H9 (cell line): ENCODE data around the gene MRPL14. TPM values are rescaled to one million over a fixed set of nuclear protein-coding genes. Genes with fewer than 3 reads are reported as not detected.

ENCODE experiments used
- DNase-seq: peaks from one replicate; pipeline ENCODE4 v3.0.0-alpha.2; 2017
- H2AFZ ChIP-seq: one replicate; pipeline ENCODE4 v1.6.1; 2013; ENCODE audit warnings: mild to moderate bottlenecking, low read length, control low read depth, moderate library complexity
- H2AK5ac ChIP-seq: 2 replicates; pipeline ENCODE4 v1.6.1; 2013; ENCODE audit warnings: low read length, control low read depth, mixed read lengths; ENCODE audit not compliant: insufficient read length
- H2BK120ac ChIP-seq: one replicate; pipeline ENCODE4 v1.6.1; 2013; ENCODE audit warnings: low read depth, mild to moderate bottlenecking, low read length, control low read depth, inconsistent platforms; ENCODE audit not compliant: poor library complexity, severe bottlenecking
- H2BK12ac ChIP-seq: 2 replicates; pipeline ENCODE4 v1.6.1; 2013; ENCODE audit warnings: low read length, control low read depth, mixed read lengths, low read depth; ENCODE audit not compliant: insufficient read length
- H2BK15ac ChIP-seq: 2 replicates; pipeline ENCODE4 v1.6.1; 2013; ENCODE audit warnings: low read depth, low read length, control low read depth
- H2BK20ac ChIP-seq: one replicate; pipeline ENCODE4 v1.6.1; 2013; ENCODE audit warnings: low read depth, mild to moderate bottlenecking, low read length, control low read depth, inconsistent platforms; ENCODE audit not compliant: poor library complexity, severe bottlenecking
- H2BK5ac ChIP-seq: 2 replicates; pipeline ENCODE4 v1.6.1; 2013; ENCODE audit warnings: low read length, control low read depth, mixed read lengths; ENCODE audit not compliant: insufficient read length
- H3K14ac ChIP-seq: 2 replicates; pipeline ENCODE4 v1.6.1; 2013; ENCODE audit warnings: low read length, control low read depth; ENCODE audit not compliant: insufficient read depth
- H3K18ac ChIP-seq: 2 replicates; pipeline ENCODE4 v1.6.1; 2013; ENCODE audit warnings: low read depth, mild to moderate bottlenecking, mixed read lengths, low read length, control low read depth; ENCODE audit not compliant: insufficient read length
- H3K23ac ChIP-seq: 2 replicates; pipeline ENCODE4 v1.6.1; 2013; ENCODE audit warnings: low read length, control low read depth, mixed read lengths, low read depth; ENCODE audit not compliant: insufficient read length
- H3K23me2 ChIP-seq: 2 replicates; pipeline ENCODE4 v1.6.1; 2013; ENCODE audit warnings: low read depth, mild to moderate bottlenecking, mixed read lengths, low read length, control low read depth; ENCODE audit not compliant: insufficient read length, poor library complexity, severe bottlenecking
- H3K27ac ChIP-seq: 2 replicates; pipeline ENCODE4 v1.5.1; 2013; ENCODE audit warnings: low read length, control low read depth, mixed read lengths, low read depth; ENCODE audit not compliant: insufficient read length
- H3K27me3 ChIP-seq: 2 replicates; pipeline ENCODE4 v1.6.1; 2013; ENCODE audit warnings: low read length, control low read depth, inconsistent platforms; ENCODE audit not compliant: insufficient read depth
- H3K4ac ChIP-seq: 2 replicates; pipeline ENCODE4 v1.6.1; 2013; ENCODE audit warnings: low read depth, mild to moderate bottlenecking, control low read depth, inconsistent platforms, low read length, moderate library complexity
- H3K4me1 ChIP-seq: 2 replicates; pipeline ENCODE4 v1.6.1; 2013; ENCODE audit warnings: low read length, control low read depth, inconsistent platforms; ENCODE audit not compliant: insufficient read depth
- H3K4me2 ChIP-seq: 2 replicates; pipeline ENCODE4 v1.6.1; 2013; ENCODE audit warnings: low read length, control low read depth, mixed read lengths; ENCODE audit not compliant: insufficient read length, insufficient read depth
- H3K56ac ChIP-seq: 2 replicates; pipeline ENCODE4 v1.6.1; 2013; ENCODE audit warnings: low read depth, mild to moderate bottlenecking, mixed read lengths, low read length, control low read depth; ENCODE audit not compliant: insufficient read length
- H3K79me1 ChIP-seq: 2 replicates; pipeline ENCODE4 v1.6.1; 2013; ENCODE audit warnings: low read depth, mild to moderate bottlenecking, moderate library complexity, low read length, control low read depth, inconsistent platforms; ENCODE audit not compliant: insufficient read depth, poor library complexity, severe bottlenecking
- H3K79me2 ChIP-seq: 2 replicates; pipeline ENCODE4 v1.6.1; 2013; ENCODE audit warnings: low read length, control low read depth, inconsistent platforms; ENCODE audit not compliant: insufficient read depth
- H3K9ac ChIP-seq: 2 replicates; pipeline ENCODE4 v1.6.1; 2013; ENCODE audit warnings: low read length, control low read depth, mixed read lengths; ENCODE audit not compliant: insufficient read length; ENCODE audit errors: extremely low read depth
- H3K9me3 ChIP-seq: one replicate; pipeline ENCODE4 v1.6.1; 2013; ENCODE audit warnings: low read depth, low read length, inconsistent platforms; ENCODE audit not compliant: control insufficient read depth
- H3T11ph ChIP-seq: one replicate; pipeline ENCODE4 v1.6.1; 2013; ENCODE audit warnings: mild to moderate bottlenecking, low read length, control low read depth, inconsistent platforms
- H4K20me1 ChIP-seq: one replicate; pipeline ENCODE4 v1.6.1; 2013; ENCODE audit not compliant: control insufficient read depth, insufficient read length, insufficient read depth
- H4K5ac ChIP-seq: 2 replicates; pipeline ENCODE4 v1.6.1; 2013; ENCODE audit warnings: low read depth, mild to moderate bottlenecking, mixed read lengths, low read length, control low read depth; ENCODE audit not compliant: insufficient read length
- H4K8ac ChIP-seq: replicated peaks from 2 replicates; pipeline ENCODE4 v1.6.1; 2013; ENCODE audit warnings: low read length, control low read depth, mixed read lengths, low read depth; ENCODE audit not compliant: insufficient read length
- H4K91ac ChIP-seq: 2 replicates; pipeline ENCODE4 v1.6.1; 2013; ENCODE audit warnings: low read depth, mild to moderate bottlenecking, moderate library complexity, mixed read lengths, low read length, control low read depth; ENCODE audit not compliant: insufficient read length
- H3K27ac Mint-ChIP-seq, 3 experiments: 2 replicates in 2 of 3; 3 replicates in 1 of 3; pipeline ENCODE4 v1.8.0; 2020 to 2021; ENCODE audit warnings: mixed read lengths in 3 of 3, mild to moderate bottlenecking in 1 of 3, moderate library complexity in 1 of 3
- H3K27me3 Mint-ChIP-seq: 2 replicates; pipeline ENCODE4 v1.8.0; 2021; ENCODE audit warnings: low read depth, mild to moderate bottlenecking, moderate library complexity, mixed read lengths
- H3K36me3 Mint-ChIP-seq, 3 experiments: 2 replicates in 2 of 3; 3 replicates in 1 of 3; pipeline ENCODE4 v1.8.0; 2020 to 2021; ENCODE audit warnings: low read depth in 3 of 3, mixed read lengths in 3 of 3; ENCODE audit not compliant: insufficient read depth in 1 of 3
- H3K4me1 Mint-ChIP-seq, 2 experiments: 2 replicates each; pipeline ENCODE4 v1.8.0; 2020; ENCODE audit warnings: mixed read lengths in 2 of 2
- H3K4me3 Mint-ChIP-seq, 2 experiments: 2 replicates in 1 of 2; 3 replicates in 1 of 2; pipeline ENCODE4 v1.8.0; 2020 to 2021; ENCODE audit warnings: mild to moderate bottlenecking in 2 of 2, mixed read lengths in 2 of 2, moderate library complexity in 1 of 2
- H3K9me3 Mint-ChIP-seq, 2 experiments: 2 replicates in 1 of 2; 3 replicates in 1 of 2; pipeline ENCODE4 v1.8.0; 2020; ENCODE audit warnings: mild to moderate bottlenecking in 2 of 2, mixed read lengths in 2 of 2, moderate library complexity in 1 of 2
- WGBS: extraction: QIAGEN DNeasy Blood & Tissue Kit; methylation state at CpG from one replicate; pipeline ENCODE4 v1.1.7; 2013; ENCODE audit warnings: missing lambda C conversion rate, low lambda C conversion rate, mixed read lengths; ENCODE audit not compliant: insufficient read length; ENCODE audit errors: extremely low coverage; 5-methylcytosine and 5-hydroxymethylcytosine counted together
- total RNA-seq: library from RNA; stranded (reverse); gene quantifications from 2 replicates; pipeline ENCODE4 v1.2.1, GENCODE V29; 2021
- TF ChIP-seq, protein P1 (sequence below): fragments of 200-600 bp; sonication (generic); conservative IDR thresholded peaks from 3 replicates; pipeline ENCODE4 v1.8.0; 2021; ENCODE audit warnings: antibody characterized with exemption, mild to moderate bottlenecking

Gene MRPL14
- total RNA-seq, 1 experiment from 2014 or later = 80.1 TPM

- H3T11ph ChIP-seq = no peak overlapping the region
- no peaks in the 10 kb centered on the region for H4K20me1 ChIP-seq
- H2BK20ac ChIP-seq = no peak overlapping the region
- no peak overlapping the region for H4K5ac ChIP-seq
- peaks cover 3% of the 10 kb centered on the region; the same call in 1 of the 2 replicates for H3K4me1 ChIP-seq
- DNase-seq = no peak
- TF ChIP-seq, protein P1, sequence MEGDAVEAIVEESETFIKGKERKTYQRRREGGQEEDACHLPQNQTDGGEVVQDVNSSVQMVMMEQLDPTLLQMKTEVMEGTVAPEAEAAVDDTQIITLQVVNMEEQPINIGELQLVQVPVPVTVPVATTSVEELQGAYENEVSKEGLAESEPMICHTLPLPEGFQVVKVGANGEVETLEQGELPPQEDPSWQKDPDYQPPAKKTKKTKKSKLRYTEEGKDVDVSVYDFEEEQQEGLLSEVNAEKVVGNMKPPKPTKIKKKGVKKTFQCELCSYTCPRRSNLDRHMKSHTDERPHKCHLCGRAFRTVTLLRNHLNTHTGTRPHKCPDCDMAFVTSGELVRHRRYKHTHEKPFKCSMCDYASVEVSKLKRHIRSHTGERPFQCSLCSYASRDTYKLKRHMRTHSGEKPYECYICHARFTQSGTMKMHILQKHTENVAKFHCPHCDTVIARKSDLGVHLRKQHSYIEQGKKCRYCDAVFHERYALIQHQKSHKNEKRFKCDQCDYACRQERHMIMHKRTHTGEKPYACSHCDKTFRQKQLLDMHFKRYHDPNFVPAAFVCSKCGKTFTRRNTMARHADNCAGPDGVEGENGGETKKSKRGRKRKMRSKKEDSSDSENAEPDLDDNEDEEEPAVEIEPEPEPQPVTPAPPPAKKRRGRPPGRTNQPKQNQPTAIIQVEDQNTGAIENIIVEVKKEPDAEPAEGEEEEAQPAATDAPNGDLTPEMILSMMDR = no peak
- Mint-ChIP-seq H3K36me3 (no peaks in the 10 kb centered on the region), H3K27ac (no peak overlapping the region), H3K9me3 (no peaks in the 10 kb centered on the region), H3K4me3 (no peak overlapping the region), H3K4me1 (peaks cover 11 to 21% of the 10 kb centered on the region in 2 experiments), H3K27me3 (peaks cover 3% of the 10 kb centered on the region; the same call in 1 of the 2 replicates)
- H2AK5ac ChIP-seq = no peak overlapping the region
- no peak overlapping the region for H3K27ac ChIP-seq
- H3K79me1 ChIP-seq = no peaks in the 10 kb centered on the region
- H3K56ac ChIP-seq = no peak overlapping the region
- no peak overlapping the region for H2BK120ac ChIP-seq
- peaks cover 3% of the 10 kb centered on the region for H3K23me2 ChIP-seq
- H4K91ac ChIP-seq = no peak overlapping the region
- no peak overlapping the region for H3K18ac ChIP-seq
- H3K4ac ChIP-seq = no peak overlapping the region
- no peak overlapping the region for H3K14ac ChIP-seq
- WGBS = no CpG with 5 or more reads among the region's 3 CpGs
- no peak overlapping the region for H3K4me2 ChIP-seq
- no peak overlapping the region for H2BK5ac ChIP-seq
- no peaks in the 10 kb centered on the region for H3K27me3 ChIP-seq
- H3K9ac ChIP-seq = no peak overlapping the region
- H2BK15ac ChIP-seq = no peak overlapping the region
- no peak overlapping the region for H2AFZ ChIP-seq
- no peak overlapping the region for H4K8ac ChIP-seq
- no peaks in the 10 kb centered on the region for H3K9me3 ChIP-seq
- no peak overlapping the region for H3K23ac ChIP-seq
- no peak overlapping the region for H2BK12ac ChIP-seq
- no peaks in the 10 kb centered on the region for H3K79me2 ChIP-seq
These were observed 47.6 kb downstream of the MRPL14 start for GRCh38 chr6:44079672-44080071.
